GM19463 (cell line): ENCODE measurements around the gene PCBP3.
"Not testable (repeated sequence)": the region's sequence is repeated elsewhere in the genome, so short reads cannot be mapped to it uniquely, and the experiment has no call there.

Experiments used
- ATAC-seq: cut with Tn5 transposase; IDR thresholded peaks from one replicate; pipeline ENCODE4 v1.9.1; 2021; ENCODE audit warnings: mild to moderate bottlenecking, moderate library complexity; ENCODE audit not compliant: unreplicated experiment

PCBP3 gene

DNA sequence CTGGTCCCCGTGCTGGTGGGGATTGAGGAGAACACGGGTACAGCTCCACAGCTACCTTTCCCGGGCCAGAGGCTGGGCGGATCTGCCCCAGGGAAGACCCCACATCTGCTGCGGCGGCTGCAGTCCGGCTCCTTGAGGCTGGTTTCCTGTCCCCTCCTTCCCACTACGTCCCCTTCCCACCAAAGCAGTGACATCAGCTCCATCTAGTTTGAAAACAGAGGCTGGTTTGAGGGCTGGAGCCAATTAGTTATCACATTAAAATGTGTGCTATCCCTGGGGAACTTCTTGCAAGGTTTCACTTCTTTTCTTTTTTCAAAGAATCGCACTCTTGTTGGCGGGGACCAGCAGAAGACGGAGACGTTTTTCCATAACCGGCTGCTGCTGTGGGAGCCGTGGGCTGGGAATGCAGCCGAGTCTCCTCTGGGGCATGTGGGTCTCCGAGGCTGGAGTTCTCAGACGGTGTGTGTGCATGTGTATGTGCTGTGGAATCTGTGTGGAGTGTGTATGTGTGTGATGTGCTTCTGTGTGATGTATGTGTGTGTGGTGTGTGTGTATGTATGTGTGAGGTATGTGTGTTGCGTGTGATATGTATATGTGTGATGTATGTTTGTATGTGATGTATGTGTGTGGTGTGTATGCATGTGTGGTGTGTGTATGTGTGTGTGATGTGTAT, 8.9 kb upstream of the PCBP3 start:
- no peak for ATAC-seq

DNA sequence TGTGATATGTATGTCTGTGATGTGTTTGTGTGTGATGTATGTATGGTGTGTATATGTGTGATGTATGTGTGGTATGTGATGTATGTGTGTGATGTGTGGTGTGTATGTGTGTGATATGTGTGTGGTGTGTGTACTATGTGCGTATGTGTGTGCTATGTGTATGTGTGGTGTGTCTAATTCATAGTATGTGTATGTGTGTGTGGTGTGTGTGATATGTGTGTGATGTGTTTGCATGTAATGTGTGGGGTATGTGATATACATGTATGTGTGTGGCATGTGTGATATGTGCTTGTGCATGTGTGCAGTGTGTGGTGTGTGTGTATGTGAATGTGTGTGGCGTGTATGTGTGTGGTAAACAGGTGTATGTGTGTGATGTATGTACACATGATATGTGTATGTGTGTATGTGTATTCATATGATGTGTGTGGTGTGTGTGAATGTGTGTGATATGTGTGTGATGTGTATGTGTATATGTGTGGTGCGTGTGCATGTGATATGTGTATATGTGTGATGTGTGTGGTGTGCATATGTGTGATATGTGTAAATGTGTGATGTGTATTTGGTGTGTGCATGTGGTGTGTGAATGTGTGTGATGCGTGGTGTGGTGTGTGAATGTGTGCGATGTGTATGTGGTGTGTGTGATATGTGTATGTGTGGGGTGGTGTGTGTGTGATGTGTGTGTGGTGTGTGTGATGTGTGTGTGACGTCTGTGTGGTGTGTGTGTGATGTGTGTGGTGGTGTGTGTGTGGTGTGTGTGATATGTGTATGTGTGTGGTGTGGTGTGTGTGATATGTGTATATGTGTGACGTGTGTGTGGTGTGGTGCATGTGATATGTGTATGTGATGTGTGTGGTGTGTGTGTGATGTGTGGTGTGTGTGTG, 8.0 kb upstream of the PCBP3 start:
- no peak for ATAC-seq

- ATAC-seq = no peak
These were observed 7.1 kb upstream of the PCBP3 start for GRCh38 chr21:45636459-45636858.

DNA sequence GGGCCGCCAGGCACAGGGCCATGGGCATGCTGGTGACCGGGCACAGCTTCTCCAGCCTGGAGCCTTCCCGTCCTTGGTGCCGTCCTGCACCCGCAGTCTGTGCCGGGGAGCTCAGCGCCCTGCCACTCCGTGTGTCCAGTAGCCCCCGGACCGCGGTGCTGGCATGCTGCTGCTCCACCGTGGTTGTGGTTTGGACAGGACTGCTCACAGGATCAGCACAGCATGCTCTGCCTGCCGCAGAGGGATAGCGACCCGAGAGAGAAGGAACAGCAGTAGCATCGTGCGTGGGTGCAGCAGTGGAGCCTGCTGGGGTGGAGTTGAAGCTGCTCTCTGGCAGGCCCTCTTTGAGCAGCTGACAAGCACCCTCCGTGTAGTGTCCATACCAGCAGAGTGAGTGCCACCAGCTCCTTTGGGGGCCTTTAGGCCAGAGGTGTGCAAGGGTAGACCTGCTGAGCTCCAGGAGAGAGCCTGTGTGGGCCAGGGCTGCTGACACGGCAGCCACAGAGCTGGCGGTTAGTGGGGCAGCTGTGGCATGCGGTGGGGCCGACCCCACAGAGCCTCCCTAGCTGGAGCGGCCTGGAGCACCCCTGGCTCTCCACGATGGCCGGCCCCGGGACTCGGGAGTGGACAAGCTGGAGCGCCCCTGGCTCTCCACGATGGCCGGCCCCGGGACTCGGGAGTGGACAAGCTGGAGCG, 6.4 kb upstream of the PCBP3 start:
- no peak for ATAC-seq

DNA sequence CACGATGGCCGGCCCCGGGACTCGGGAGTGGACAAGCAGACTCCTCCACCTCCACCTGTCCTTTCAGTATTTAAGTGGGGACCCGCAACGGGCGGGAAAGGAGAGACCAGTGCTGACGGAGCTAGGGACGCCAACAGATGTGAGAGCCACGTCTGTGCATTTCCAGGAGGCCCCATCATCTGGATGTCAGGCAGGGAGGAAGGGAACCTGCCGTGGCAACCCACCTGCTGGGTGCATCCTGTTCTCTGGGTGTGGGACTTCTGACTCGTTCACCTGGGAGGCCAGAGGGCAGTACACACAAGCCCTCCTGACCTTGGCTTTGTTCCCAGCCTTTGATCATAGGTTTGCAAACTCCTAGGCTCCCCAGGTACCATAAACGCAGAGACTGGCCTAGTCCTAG, 5.6 kb upstream of the PCBP3 start:
- ATAC-seq = no peak

DNA sequence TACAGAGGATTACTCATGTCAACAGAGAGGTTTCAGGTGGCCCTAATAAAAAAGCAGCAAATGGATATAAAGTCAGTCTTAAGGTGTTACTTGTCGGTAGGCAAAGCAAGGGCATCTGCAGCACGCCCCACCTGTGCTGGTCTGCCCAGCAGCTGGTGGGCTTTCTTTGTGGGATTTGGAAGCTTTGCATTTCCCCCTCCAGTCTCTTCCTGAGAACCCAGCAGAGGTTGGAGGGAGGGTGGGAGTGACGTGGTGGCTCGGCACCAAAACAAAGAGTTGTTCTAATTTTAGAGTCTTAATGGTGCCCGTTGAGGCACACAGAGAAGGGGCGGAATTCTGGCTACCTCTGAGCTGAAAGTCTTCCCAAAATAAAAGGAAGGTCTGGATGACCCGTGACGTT, 4.8 kb upstream of the PCBP3 start:
- ATAC-seq = no peak

DNA sequence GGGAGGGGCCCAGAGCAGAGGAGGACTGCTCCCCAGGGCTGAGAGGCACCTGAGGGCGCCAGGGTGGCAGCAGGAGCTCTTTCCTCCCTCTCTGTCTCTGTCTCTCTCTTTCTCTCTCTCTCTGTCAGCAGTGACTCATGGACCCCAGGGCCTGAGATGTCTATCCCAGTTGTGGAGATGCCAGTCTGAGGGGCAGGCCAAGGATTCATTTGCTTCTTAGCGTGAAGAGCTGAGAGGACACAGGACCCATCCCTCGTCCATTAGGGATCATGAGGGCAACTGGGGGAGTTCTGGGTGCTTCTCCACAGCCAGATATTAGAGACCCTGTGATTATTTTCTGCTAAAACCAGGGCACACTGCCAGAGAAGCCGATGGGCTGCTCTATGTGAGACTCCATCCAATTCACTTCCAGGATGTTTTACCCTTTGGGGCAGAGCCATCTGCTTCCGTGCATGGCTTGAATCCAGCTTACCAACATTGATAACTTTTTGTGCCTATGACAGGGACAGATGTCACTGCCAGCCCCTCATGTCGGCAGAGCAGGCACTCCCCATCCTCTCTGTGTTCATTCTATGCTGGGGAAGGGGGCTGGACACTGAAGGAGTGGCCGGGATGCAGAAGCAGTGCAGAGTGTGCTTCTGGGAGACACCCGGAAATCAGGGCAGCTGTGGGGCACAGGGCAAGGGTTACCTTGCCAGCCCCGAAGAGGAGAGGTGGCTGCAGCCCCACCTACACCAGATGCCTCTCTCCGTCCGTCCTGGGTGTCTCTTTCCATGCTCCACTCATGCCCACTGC, 4.1 kb upstream of the PCBP3 start:
- no peak for ATAC-seq

DNA sequence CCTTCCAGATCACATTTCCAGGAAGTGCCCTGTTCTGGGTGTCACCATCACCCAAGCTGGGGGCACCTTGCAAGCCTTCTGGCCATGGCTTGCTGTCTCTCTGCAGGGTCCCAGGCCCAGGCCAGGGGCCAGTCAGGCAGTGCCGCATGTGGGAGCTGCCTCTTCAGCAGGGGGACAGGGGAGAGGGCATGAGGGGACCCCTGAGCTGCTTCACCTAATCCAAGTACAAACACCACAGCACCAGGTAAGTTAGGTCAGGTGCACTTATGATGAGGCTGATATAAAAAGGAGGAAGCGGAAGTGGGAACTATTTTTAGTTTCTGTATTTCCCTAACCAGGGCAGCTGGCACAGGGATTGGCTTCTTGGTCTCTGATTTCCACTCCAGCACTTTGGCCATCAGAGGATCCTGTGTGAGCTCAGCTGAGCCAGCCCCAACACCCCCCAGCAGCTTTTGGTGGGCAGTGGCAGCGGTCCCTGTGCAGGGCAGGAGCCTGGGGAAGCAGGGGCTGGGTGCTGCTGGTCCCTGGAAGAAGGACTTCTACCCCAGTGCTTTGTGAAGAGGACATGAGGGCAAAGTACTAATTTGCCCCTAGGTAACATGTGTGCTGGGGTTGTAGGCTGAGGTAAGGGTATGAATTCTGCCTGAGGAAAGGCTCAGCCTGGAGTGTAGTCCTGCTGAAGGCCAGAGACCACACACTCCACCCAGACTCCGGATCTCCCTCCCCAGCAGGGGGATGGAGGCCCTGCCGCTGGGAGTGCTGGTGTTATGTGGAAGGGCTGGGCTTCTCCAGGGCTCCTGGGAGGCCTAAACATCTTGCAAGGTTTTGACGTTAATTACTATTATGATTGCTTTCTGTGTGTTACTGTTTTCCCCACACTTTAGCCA, 3.3 kb upstream of the PCBP3 start:
- ATAC-seq = no peak

DNA sequence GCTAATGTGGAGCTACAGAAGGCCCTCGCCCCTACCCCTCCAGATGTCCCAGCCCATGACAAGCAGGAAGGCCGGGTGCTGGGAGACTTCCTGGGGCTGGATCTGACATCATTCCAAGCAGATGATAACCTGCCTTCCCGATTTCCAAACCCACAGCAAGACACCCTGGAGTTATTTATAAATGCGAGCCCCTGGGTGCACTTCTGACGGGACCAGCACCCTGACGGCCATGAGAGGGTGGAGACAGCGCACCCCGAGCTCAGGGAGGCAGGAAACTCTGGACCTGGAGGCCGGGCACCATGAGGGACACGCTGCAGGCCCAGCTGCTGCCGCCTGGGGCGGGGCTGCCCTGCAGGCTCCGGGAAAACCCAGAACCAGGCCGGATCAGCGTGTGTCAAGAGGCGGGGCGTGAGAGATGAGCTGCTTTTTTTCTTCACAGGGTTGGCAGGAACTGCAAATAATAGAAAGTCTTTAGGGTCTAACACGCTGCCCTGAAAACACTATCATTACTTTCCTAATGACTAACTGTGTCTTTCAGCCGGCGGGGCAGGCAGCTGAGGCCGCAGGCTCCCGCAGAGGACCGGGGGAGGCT, 2.5 kb upstream of the PCBP3 start:
- no peak for ATAC-seq

DNA sequence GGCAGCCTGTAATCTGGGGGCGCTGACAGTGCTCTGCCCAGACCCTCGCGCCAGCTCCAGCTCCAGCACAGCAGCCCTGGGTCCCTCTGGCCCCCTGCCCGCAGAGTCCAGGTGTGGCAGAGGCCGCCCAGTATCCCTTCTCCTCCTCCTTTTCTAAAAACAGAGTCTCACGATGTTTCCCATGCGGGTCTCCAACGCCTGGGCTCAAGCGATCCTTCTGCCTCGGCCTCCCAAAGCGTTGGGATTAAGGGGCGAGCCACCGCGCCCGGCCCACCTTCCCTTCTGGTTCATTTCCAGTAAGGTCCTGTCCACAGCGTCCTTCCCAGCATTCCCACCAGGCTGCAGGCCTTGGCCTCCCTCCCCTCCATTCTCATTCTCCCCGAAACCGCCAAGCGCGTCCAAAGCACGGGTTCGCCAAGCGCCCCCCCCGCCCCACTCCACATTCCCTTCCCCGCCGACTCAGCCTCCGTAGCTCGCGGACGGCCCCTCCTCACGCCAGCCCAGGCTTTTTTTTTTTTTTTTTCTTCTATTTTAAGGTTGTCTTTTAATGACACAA, 2.0 kb upstream of the PCBP3 start:
- ATAC-seq = no peak

- no peak for ATAC-seq
These were observed 1.3 kb upstream of the PCBP3 start for GRCh38 chr21:45642122-45642813.

DNA sequence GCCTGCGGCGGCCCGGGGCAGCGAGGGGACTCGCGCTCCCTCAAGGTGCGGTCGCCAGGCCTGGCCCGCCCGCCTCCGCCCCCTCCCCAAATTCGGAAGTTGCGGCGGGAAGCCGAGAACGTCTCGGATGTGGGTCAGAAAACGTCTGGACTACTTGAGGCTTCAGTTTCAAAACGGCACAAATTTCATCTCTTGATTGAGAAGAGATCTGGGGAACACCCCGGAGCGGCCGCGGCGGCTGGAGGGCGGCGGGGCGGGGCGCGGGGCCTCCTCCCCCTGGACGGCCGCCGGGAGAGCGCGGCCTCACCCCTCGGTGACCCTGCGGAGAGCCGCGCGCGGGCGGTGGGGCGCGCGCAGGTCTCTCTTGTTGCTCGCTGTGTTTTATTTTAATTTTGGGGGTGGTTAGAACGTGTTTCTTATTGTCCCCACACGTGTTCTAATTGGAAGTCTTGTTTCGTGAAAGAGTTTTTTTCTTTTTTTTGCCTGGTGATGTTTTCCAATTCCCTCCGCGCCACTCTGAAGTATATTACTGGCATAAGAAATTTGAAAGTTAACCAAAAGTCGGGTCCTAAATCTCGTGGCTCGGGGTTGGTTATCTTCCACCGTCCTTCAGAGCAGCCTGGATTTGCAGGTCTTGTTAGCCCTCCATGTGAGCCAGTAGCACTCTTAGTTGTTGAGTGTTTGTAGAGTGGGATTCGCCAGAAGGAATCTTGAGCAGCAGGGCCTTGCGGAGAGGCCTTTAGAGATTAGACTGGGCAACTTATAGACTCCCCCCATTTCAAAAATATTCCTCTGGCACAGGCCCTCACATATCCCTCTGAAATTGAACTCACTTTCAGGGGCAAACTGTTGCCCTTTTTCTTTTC, 749 bp downstream of the PCBP3 start:
- ATAC-seq = no peak

DNA sequence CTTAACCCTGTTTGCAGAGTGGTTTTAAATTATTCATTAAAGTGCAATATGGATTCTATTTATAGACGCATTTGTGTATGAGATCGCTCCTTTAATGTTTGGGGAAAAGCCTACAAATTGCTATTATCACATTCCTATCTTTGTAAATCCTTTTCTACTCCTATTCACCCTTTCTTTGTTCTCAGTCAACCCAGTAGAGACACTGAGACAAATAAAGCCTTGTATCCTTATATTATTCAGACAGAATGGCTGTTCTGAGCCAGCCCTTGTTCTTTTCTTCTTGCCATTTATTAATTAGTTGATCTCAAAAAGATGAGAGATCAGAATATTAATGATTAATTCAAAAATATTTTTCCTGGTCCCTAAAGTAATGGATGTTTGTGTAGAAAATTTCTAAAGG, 8.4 kb downstream of the PCBP3 start:
- no peak for ATAC-seq

DNA sequence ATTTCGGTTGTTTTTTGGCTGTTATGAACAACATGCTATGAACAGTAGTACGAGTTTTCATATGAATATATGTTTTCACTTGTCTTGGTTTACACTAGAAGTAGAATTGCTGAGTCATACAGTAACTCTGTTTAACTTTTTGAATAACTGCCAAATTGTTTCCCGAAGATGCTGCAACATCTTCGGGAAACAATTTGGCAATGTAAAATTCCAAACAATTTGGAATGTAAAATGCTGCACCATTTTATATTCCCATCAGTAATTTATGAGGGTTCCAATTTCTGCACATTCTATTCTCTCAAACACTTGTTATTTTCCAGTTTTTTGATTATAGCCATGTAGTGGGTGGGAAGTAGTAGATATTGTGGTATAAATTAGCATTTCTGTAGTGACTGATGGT, 11.6 kb downstream of the PCBP3 start:
- ATAC-seq = no peak

GRCh38 chr21:45656114-45656513, 12.6 kb downstream of the PCBP3 start:
- not testable (repeated sequence) for ATAC-seq

- ATAC-seq = not testable (repeated sequence)
These were observed 18.5 kb downstream of the PCBP3 start for GRCh38 chr21:45661913-45662622.

- ATAC-seq = not testable (repeated sequence)
These were observed 19.2 kb downstream of the PCBP3 start for GRCh38 chr21:45662623-45663245.
